ENCODE data around the gene NR5A1. TPM values are rescaled to one million over a fixed set of nuclear protein-coding genes. Genes with fewer than 3 reads are reported as not detected.

Gene NR5A1
- total RNA-seq, 1 donor from 2014 or later: not detected

- H3K4me3 ChIP-seq (ENCODE audit: low read depth, low read length): no peak overlapping the region
- no peak for DNase-seq (ENCODE audit: low read depth)
- no peak for TF ChIP-seq CTCF (conservative IDR thresholded peaks at IDR 0.05; ENCODE audit: low read depth, low read length)
These were observed 63.0 kb downstream of the NR5A1 start for GRCh38 chr9:124444166-124444565.

- TF ChIP-seq CTCF (conservative IDR thresholded peaks at IDR 0.05; ENCODE audit: low read depth, low read length): no peak
- no peak for DNase-seq (ENCODE audit: low read depth)
- no peak overlapping the region for H3K4me3 ChIP-seq (ENCODE audit: low read depth, low read length)
These were observed 63.6 kb downstream of the NR5A1 start for GRCh38 chr9:124443625-124444024.

GRCh38 chr9:124442826-124443225 is 64.4 kb downstream of the NR5A1 start:
- no peak overlapping the region for H3K4me3 ChIP-seq (ENCODE audit: low read depth, low read length)
- DNase-seq (ENCODE audit: low read depth): no peak
- no peak for TF ChIP-seq CTCF (conservative IDR thresholded peaks at IDR 0.05; ENCODE audit: low read depth, low read length)

- H3K4me3 ChIP-seq (ENCODE audit: low read depth, low read length): no peak overlapping the region
- no peak for TF ChIP-seq CTCF (conservative IDR thresholded peaks at IDR 0.05; ENCODE audit: low read depth, low read length)
- DNase-seq (ENCODE audit: low read depth): no peak
These were observed 64.8 kb downstream of the NR5A1 start for GRCh38 chr9:124442379-124442778.

GRCh38 chr9:124441291-124441690 is 65.9 kb downstream of the NR5A1 start:
- TF ChIP-seq CTCF (conservative IDR thresholded peaks at IDR 0.05; ENCODE audit: low read depth, low read length): no peak
- H3K4me3 ChIP-seq (ENCODE audit: low read depth, low read length): no peak overlapping the region
- DNase-seq (ENCODE audit: low read depth): no peak

- no peak overlapping the region for H3K4me3 ChIP-seq (ENCODE audit: low read depth, low read length)
- no peak for TF ChIP-seq CTCF (conservative IDR thresholded peaks at IDR 0.05; ENCODE audit: low read depth, low read length)
- no peak for DNase-seq (ENCODE audit: low read depth)
These were observed 66.4 kb downstream of the NR5A1 start for GRCh38 chr9:124440786-124441185.

GRCh38 chr9:124439686-124440243 is 67.4 kb downstream of the NR5A1 start:
- DNase-seq (ENCODE audit: low read depth): no peak
- TF ChIP-seq CTCF (conservative IDR thresholded peaks at IDR 0.05; ENCODE audit: low read depth, low read length): no peak
- H3K4me3 ChIP-seq (ENCODE audit: low read depth, low read length): no peak overlapping the region

All from epithelial cell of proximal tubule (primary cell).